Activated naive CD4-positive, alpha-beta T cell treated with anti-CD3 and anti-CD28 coated beads, Interleukin-2, amount 10 ng/mL, durations not matched to agents 7 days and 5 days (primary cell): ENCODE results near the gene MAML3.

Experiments
- CTCF ChIA-PET: fragments of 350-600 bp; sonication (Branson Sonifier 250); formaldehyde crosslinking; loops from one replicate; lab custom pipeline; 2021; ENCODE audit warnings: antibody characterized with exemption; lab: Charles Lee
- DNase-seq: peaks from one replicate; pipeline ENCODE4 v3.0.0-alpha.2; 2020
- H3K27ac Mint-ChIP-seq: one replicate; pipeline ENCODE4 v1.8.0; 2021; ENCODE audit warnings: mild to moderate bottlenecking, moderate library complexity, mixed read lengths
- H3K27me3 Mint-ChIP-seq: one replicate; pipeline ENCODE4 v1.8.0; 2021; ENCODE audit warnings: mild to moderate bottlenecking, mixed read lengths
- H3K36me3 Mint-ChIP-seq: one replicate; pipeline ENCODE4 v1.8.0; 2021; ENCODE audit warnings: mixed read lengths
- H3K4me1 Mint-ChIP-seq: one replicate; pipeline ENCODE4 v1.8.0; 2021; ENCODE audit warnings: mixed read lengths
- H3K4me3 Mint-ChIP-seq: one replicate; pipeline ENCODE4 v1.8.0; 2021; ENCODE audit warnings: mild to moderate bottlenecking, moderate library complexity, mixed read lengths
- H3K9me3 Mint-ChIP-seq: one replicate; pipeline ENCODE4 v1.8.0; 2021; ENCODE audit warnings: mixed read lengths

The MAML3 gene

DNA sequence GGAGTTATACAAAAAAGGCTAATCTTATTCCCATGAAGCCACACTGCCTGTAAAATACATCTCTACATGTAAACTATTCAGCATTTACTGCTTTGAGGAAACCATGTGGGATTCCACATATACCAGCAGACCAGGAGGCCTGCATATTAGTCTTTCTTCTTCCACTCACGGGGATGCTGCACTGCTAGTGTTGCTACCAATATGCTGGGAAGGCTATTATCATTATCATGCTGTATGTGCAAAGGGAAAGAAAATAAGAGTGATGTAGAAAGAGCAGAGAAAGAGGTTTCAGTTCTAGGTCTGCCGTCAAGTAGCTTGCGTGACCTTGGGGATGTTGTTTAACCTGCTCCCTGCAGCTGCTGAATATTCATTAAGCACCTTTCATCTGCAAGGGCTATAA is 427.4 kb downstream of the MAML3 start:
- H3K27ac Mint-ChIP-seq: no peak overlapping the region
- H3K27me3 Mint-ChIP-seq: peaks cover 10% of the 10 kb centered on the region
- H3K9me3 Mint-ChIP-seq: no peaks in the 10 kb centered on the region
- H3K36me3 Mint-ChIP-seq: no peaks in the 10 kb centered on the region
- no peaks in the 10 kb centered on the region for H3K4me1 Mint-ChIP-seq
- CTCF ChIA-PET: interaction anchor here (1.5 kb wide), 1 partner anchor 124 kb away, joined by 4 read pairs; no protein-coding TSS in a partner anchor
- DNase-seq: no peak
- H3K4me3 Mint-ChIP-seq: no peak overlapping the region

DNA sequence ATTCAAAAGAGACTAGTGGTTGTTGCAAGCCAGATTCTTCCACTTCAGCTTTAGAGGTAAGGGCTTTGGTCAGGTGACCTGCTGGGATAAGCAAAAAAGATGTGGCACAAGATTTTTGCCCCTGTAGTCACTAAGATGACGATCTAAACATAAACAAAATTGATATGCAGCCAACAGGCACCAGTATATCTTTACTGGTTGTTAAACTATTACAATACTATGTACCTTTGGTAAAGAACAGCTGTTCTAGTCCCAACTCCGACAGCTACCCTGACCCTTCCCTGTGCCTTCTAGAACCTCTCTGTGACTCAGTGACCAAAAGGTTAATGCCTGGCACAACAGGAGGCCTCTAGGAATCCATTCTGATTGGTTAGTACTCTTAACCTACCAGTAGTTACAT is 428.7 kb downstream of the MAML3 start:
- CTCF ChIA-PET: interaction anchor here (1.4 kb wide), 1 partner anchor 325 kb away, joined by 3 read pairs; no protein-coding TSS in a partner anchor
- no peaks in the 10 kb centered on the region for H3K4me1 Mint-ChIP-seq
- no peak for DNase-seq
- H3K4me3 Mint-ChIP-seq: no peak overlapping the region
- no peaks in the 10 kb centered on the region for H3K9me3 Mint-ChIP-seq
- H3K36me3 Mint-ChIP-seq: no peaks in the 10 kb centered on the region
- H3K27ac Mint-ChIP-seq: no peak overlapping the region
- peaks cover 4% of the 10 kb centered on the region for H3K27me3 Mint-ChIP-seq

DNA sequence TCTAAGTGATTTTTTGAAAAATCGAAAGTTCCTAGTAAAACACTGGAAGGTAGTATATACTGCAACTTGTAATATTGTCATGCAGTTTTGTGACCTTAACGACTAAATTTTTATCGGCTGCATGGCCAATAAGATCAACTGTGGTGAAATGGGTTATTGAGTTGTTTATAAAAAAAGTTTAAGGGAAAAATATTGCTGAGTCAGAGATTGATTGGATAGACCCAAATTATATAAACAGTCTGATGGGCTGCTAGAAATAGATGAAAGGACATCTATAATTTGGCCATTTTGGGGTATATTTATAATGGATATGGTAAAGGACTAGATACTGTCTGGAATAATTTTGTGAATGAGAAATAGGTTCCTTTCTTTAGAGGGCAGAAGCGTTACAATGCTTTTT is 432.2 kb downstream of the MAML3 start:
- CTCF ChIA-PET: no interaction called here

DNA sequence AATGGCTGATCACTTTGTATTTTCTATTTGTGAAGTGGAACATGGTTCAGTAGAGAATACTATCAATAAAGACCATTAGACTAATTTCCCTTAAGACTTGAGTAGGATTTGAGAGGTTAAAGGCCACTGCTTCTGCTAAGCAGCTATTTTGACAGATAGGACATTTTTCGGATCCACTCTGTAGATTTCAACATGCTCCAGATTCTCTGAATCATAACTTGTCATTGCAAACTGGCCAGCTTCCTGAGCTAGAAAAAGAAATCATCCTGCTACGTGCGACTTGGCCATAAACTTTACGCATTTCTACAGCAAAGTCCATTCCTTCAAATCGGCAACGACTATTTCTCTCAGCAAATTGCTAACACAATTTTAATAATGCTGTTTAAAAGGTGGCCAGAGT is 433.2 kb downstream of the MAML3 start:
- Mint-ChIP-seq H3K27me3 (no peaks in the 10 kb centered on the region), H3K36me3 (no peaks in the 10 kb centered on the region), H3K4me1 (no peaks in the 10 kb centered on the region), H3K27ac (no peak overlapping the region), H3K9me3 (no peaks in the 10 kb centered on the region), H3K4me3 (no peak overlapping the region)
- DNase-seq: no peak
- CTCF ChIA-PET: no interaction called here

More for the DNA sequence above, 432.2 kb downstream of the MAML3 start:
- Mint-ChIP-seq H3K9me3 (no peaks in the 10 kb centered on the region), H3K27ac (no peak overlapping the region), H3K4me1 (no peaks in the 10 kb centered on the region), H3K27me3 (no peaks in the 10 kb centered on the region), H3K4me3 (no peak overlapping the region), H3K36me3 (no peaks in the 10 kb centered on the region)
- no peak for DNase-seq

DNA sequence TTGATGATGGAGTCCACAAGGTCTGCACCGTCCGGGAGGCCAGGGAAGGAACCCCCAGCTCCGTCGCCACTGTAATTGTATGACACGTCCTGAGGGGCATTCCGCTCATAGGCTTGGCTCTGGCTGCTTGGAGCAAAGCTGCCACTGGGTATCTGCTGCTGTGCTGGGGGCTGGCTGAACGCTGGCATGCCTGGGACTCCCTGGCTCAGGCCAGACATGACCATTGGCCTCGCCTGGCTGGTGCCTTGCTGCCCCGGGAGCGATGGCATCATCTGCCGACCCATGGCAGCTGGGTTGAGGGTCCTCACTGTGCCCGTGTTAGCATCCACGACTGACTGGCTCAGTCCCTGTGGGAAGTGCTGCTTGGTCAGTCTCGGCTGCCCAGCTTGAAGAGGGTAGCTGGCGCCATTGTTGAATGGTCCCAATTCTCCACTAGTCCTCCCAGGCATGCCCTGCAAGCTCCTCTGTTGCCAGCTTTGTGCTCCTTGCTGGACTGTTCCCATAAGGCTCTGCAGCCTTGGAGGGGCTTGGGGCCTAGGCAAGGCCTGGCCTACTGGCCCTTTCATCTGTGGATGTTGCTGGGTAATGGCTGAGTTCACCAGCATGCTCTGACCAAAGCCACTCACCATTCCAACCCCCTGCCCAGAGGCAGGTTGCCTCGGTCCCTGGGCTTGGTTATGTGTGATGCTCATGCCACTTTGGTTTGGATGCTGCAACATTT is 434.4 kb downstream of the MAML3 start:
- no peaks in the 10 kb centered on the region for H3K27me3 Mint-ChIP-seq
- CTCF ChIA-PET: interaction anchor here (0.8 kb wide), 1 partner anchor 14 kb away, joined by 3 read pairs; no protein-coding TSS in a partner anchor
- H3K27ac Mint-ChIP-seq: no peak overlapping the region
- H3K4me3 Mint-ChIP-seq: no peak overlapping the region
- DNase-seq: no peak
- H3K4me1 Mint-ChIP-seq: no peaks in the 10 kb centered on the region
- H3K36me3 Mint-ChIP-seq: no peaks in the 10 kb centered on the region
- no peaks in the 10 kb centered on the region for H3K9me3 Mint-ChIP-seq

DNA sequence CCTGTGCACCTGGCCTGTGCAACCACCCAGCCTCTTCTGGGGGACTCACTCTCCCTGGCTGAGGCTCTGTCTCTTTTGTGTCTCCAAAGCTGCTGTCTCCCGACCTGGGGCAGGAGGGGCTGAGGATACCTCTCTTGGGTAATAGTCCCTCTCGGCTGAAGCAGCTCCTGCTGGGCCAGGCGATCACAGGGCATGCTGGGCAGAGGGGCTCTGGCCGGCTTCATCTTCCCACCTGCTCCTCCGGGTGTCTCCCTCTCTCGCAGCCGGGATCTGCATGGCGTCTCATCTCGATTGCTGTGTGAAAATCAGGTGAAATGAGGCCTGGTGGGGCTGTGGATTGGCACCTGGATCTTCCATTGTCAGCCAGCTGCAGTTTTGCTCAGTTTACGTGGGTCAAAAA is 435.2 kb downstream of the MAML3 start:
- Mint-ChIP-seq H3K4me1 (no peaks in the 10 kb centered on the region), H3K36me3 (no peaks in the 10 kb centered on the region), H3K27ac (no peak overlapping the region), H3K27me3 (no peaks in the 10 kb centered on the region), H3K4me3 (no peak overlapping the region), H3K9me3 (no peaks in the 10 kb centered on the region)
- no peak for DNase-seq
- CTCF ChIA-PET: interaction anchor here (0.8 kb wide), 1 partner anchor 14 kb away, joined by 3 read pairs; no protein-coding TSS in a partner anchor

DNA sequence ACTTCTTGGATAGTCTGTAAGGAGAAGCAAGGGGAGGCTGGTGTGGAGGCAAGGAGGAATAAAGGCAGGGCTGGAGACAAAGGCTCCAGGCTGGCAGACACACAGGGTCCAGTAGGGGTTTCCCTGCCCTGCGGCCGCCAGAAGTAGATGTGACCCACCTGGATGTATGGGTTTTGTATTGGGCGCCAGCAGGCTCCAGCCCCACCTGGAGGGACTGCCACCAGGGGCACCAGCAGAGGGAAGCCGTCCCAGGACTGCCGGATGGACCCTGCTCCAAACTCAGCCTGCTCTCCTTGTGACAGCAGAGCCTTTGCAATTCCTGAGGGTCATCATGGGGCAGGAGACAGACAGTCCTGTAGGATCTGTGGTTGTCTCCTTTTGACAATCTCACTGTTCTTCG is 435.6 kb downstream of the MAML3 start:
- CTCF ChIA-PET: no interaction called here
- H3K9me3 Mint-ChIP-seq: no peaks in the 10 kb centered on the region
- no peak for DNase-seq

DNA sequence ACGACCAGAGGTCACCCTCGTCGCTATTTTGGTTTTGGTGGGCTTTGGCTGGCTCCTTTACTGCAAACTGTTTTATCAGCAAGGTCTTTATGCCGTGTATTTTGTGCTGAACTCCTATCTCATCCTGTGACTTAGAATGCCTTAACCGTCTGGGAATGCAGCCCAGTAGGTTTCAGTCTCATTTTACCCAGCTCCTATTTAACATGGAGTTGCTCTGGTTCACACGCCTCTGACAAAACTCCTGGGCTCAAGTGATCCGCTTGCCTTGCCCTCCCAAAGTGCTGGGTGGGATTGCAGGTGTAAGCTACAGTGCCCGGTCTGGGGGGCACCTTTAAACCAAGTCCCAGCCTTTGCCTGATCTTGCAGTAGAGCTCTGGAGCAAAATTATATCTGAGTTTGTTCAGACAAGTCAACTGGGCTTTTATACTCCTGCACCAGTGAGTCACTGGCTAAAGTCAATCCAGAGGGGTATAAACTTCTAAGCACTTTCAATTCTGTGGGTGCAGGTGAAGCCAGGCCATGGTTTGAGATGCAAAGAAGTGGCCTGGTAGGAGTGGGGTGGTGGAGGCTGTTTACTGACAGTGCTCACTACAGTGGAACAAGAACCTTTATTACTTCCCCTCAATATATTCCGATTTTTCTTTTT is 438.1 kb downstream of the MAML3 start:
- CTCF ChIA-PET: no interaction called here
- no peak overlapping the region for H3K27ac Mint-ChIP-seq
- no peak overlapping the region for H3K4me3 Mint-ChIP-seq
- no peak for DNase-seq
- no peaks in the 10 kb centered on the region for H3K27me3 Mint-ChIP-seq
- H3K36me3 Mint-ChIP-seq: no peaks in the 10 kb centered on the region
- H3K4me1 Mint-ChIP-seq: no peaks in the 10 kb centered on the region
- H3K9me3 Mint-ChIP-seq: no peaks in the 10 kb centered on the region

More for the DNA sequence above, 435.6 kb downstream of the MAML3 start:
- no peak overlapping the region for H3K27ac Mint-ChIP-seq
- no peaks in the 10 kb centered on the region for H3K27me3 Mint-ChIP-seq
- H3K36me3 Mint-ChIP-seq: no peaks in the 10 kb centered on the region
- no peak overlapping the region for H3K4me3 Mint-ChIP-seq
- no peaks in the 10 kb centered on the region for H3K4me1 Mint-ChIP-seq

DNA sequence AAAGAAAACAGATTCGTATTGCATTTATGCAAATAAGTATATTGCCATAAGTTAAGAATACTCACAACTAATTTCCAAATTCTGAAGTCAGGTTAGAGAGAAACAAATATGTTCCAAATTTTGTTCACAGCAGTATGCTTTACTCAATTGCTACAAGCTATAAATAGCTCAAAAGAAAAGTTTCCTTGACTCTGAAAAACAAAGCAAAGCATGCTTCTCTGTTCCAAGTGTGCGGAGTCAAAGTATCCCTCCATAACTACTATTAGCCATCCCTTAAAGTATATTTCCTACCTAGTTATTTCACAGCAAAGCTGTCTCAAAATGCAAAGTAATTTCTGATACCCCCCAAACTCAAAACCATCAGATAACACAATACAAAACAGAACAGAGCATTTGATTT is 441.1 kb downstream of the MAML3 start:
- DNase-seq: no peak
- H3K4me1 Mint-ChIP-seq: no peaks in the 10 kb centered on the region
- H3K36me3 Mint-ChIP-seq: peaks cover 3% of the 10 kb centered on the region
- CTCF ChIA-PET: no interaction called here
- H3K9me3 Mint-ChIP-seq: no peaks in the 10 kb centered on the region
- no peaks in the 10 kb centered on the region for H3K27me3 Mint-ChIP-seq
- no peak overlapping the region for H3K4me3 Mint-ChIP-seq
- H3K27ac Mint-ChIP-seq: no peak overlapping the region

DNA sequence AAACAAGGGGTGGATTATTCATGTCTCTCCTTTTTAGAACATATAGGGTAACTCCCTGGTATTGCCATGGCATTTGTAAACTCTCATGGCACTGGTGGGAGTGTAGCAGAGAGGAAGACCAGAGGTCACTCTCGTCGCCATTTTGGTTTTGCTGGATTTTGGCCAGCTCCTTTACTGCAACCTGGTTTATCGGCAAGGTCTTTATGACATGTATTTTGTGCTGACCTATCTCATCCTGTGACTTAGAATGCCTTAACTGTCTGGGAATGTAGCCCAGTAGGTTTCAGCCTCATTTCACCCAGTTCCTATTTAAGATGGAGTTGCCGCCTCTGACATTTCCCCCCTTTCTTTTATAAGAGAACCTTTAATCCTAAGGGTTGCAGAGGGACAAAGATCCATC is 442.5 kb downstream of the MAML3 start:
- CTCF ChIA-PET: no interaction called here
- H3K4me1 Mint-ChIP-seq: no peaks in the 10 kb centered on the region
- no peak for DNase-seq
- H3K27ac Mint-ChIP-seq: no peak overlapping the region
- peaks cover 4% of the 10 kb centered on the region for H3K36me3 Mint-ChIP-seq
- H3K27me3 Mint-ChIP-seq: no peaks in the 10 kb centered on the region
- no peak overlapping the region for H3K4me3 Mint-ChIP-seq
- no peaks in the 10 kb centered on the region for H3K9me3 Mint-ChIP-seq

DNA sequence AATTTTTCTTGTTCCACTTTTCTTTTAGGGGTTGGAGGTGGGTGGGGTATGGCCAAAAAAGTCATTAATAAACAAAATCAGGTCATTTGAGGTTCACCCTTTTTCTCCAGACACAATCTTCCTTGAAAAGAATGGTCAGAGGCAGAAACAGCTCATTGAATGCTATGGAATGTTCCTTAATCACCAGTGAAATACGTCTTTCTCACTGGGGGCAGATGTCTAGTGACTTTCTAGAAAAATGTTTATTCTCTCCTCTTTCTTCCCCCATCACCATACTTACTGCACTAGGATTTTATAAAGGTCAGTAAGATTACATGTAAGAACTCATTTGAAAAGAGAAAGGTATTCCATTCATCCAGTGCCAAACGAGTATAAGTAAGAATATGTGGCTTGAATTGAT is 443.9 kb downstream of the MAML3 start:
- Mint-ChIP-seq H3K27me3 (no peaks in the 10 kb centered on the region), H3K36me3 (peaks cover 8% of the 10 kb centered on the region), H3K9me3 (no peaks in the 10 kb centered on the region), H3K27ac (no peak overlapping the region), H3K4me3 (no peak overlapping the region), H3K4me1 (no peaks in the 10 kb centered on the region)
- CTCF ChIA-PET: interaction anchor here (0.6 kb wide), 1 partner anchor 45 kb away, joined by 3 read pairs; the partner anchor contains the start of gene MGST2
- no peak for DNase-seq

DNA sequence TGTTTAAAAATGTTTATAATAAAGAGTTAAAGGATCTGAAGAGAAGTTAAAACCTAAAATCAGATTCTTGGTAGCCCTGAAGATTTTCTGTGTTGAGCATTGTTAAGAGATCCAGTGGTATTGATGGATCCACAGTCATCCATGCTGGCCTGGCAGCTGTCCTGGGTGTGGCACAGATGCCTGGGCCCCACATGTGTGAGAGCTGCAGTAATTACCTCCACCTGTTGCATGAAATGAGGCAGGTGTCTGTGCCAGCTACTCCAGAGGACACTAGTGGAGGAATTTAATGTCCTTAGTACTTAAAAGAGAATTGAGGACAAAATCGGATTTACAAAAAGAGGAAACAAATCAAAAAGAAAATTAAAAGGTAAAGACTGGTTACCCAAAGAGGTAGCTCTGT is 444.3 kb downstream of the MAML3 start:
- H3K27me3 Mint-ChIP-seq: no peaks in the 10 kb centered on the region
- H3K36me3 Mint-ChIP-seq: peaks cover 8% of the 10 kb centered on the region
- no peaks in the 10 kb centered on the region for H3K4me1 Mint-ChIP-seq
- H3K27ac Mint-ChIP-seq: no peak overlapping the region
- no peaks in the 10 kb centered on the region for H3K9me3 Mint-ChIP-seq
- DNase-seq: no peak
- CTCF ChIA-PET: interaction anchor here (0.6 kb wide), 1 partner anchor 44 kb away, joined by 3 read pairs; the partner anchor contains the start of gene MGST2
- no peak overlapping the region for H3K4me3 Mint-ChIP-seq

DNA sequence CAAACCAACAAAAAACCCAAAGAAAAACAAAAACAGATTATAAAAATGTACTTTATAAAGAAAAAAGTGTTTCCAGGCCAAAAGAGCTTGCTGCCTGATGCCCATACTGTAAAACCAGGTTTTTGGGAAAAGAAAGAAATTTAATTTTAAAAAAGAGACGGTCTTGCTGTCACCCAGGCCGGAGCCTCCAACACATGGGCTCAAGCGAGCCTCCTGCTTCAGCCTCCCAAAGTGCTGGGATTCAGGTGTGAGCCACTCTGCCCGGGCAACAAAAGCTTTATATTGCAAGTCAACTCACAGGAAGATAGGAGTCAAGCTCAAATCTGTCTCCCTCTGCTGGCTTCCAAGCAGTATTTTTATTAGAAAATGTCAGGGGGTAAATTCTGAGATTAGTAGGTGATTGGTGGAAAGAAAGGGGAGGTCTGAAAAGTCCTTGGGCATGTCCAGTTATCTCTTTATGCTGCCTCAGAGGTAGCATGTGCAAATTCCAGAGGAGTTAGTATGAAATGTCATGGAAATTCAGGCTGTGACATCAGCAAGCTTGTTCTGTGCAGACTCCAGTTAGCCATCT is 449.0 kb downstream of the MAML3 start:
- CTCF ChIA-PET: interaction anchor here (0.7 to 7.2 kb wide), 10 partner anchors 12 to 655 kb away, joined by 3 to 58 read pairs (median 3); no protein-coding TSS in a partner anchor
- no peak for DNase-seq

DNA sequence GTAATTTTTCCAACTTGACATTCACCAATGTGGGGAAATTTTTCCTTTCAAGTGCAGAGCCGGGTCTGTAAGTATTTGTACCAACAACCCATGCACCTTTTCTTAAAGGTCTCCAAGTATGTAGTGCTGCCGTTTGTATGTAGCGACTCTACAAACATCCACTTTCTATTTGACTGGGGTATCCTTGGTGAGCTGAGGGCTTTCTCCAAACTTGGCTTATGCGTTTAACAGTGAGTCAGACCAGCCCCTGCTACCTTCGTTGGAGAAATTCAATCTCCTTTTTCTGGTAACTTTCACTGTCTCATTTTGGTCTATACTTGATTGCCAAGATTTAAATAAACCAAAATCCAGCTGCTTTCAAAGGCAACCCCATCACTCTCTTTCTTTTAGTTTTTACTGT is 453.4 kb downstream of the MAML3 start:
- DNase-seq: no peak
- no peak overlapping the region for H3K27ac Mint-ChIP-seq
- H3K4me3 Mint-ChIP-seq: no peak overlapping the region
- CTCF ChIA-PET: interaction anchor here (2.1 to 7.2 kb wide), 2 partner anchors 45 to 97 kb away, joined by 7 to 58 read pairs; no protein-coding TSS in a partner anchor
- no peaks in the 10 kb centered on the region for H3K4me1 Mint-ChIP-seq
- H3K36me3 Mint-ChIP-seq: peaks cover 11% of the 10 kb centered on the region
- H3K27me3 Mint-ChIP-seq: no peaks in the 10 kb centered on the region
- peaks cover 1% of the 10 kb centered on the region for H3K9me3 Mint-ChIP-seq

More for the DNA sequence above, 449.0 kb downstream of the MAML3 start:
- Mint-ChIP-seq H3K27ac (no peak overlapping the region), H3K27me3 (no peaks in the 10 kb centered on the region), H3K4me1 (no peaks in the 10 kb centered on the region), H3K36me3 (peaks cover 12% of the 10 kb centered on the region), H3K9me3 (no peaks in the 10 kb centered on the region), H3K4me3 (no peak overlapping the region)
